ENCODE data around the gene SIGLEC7. TPM values are rescaled to one million over a fixed set of nuclear protein-coding genes. Genes with fewer than 3 reads are reported as not detected.

Gene SIGLEC7
- total RNA-seq, 4 donors from 2014 or later, result 0.54 to 1.0 TPM; not detected in 2

DNA sequence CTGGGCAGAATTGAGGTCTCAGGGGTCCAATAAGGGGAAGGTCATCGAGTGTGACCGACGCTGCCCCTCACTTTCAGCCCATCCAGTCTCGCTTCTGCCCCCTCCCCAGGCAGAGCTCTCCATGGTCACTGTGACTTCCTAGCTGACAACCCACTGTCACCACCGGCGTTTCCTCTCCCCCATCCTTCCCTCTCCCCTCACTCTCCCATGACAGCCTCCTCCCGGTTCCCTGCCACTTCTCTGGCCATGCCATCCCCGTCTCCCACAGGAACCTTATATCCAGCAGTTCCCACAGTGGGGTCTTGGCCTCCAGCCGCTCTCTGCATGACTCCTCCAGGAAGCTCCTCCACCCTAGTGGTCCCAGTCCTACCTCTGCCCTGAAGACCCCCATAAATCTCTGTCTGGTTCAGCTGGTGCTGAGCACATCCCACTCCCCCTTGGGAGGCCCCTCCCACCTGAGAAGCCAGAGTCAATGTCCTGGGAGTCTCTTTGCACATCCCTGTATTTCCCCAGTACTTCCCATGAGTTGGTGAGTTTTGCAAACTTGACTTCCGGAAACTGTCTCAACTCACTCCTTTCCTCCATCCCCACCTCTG, 58.1 kb downstream of the SIGLEC7 start:
- DNase-seq, result no peak
- Histone ChIP-seq H3K27ac (no peak overlapping the region), H3K4me1 (no peaks in the 10 kb centered on the region), H3K4me3 (replicated peaks in 1 of 3) (no peak overlapping the region), H3K36me3 (no peaks in the 10 kb centered on the region), H3K9me3 (no peaks in the 10 kb centered on the region), H3K27me3 (no peaks in the 10 kb centered on the region)
- TF ChIP-seq POLR2A (IDR thresholded peaks at IDR 0.05), result no peak
- TF ChIP-seq, protein P1, sequence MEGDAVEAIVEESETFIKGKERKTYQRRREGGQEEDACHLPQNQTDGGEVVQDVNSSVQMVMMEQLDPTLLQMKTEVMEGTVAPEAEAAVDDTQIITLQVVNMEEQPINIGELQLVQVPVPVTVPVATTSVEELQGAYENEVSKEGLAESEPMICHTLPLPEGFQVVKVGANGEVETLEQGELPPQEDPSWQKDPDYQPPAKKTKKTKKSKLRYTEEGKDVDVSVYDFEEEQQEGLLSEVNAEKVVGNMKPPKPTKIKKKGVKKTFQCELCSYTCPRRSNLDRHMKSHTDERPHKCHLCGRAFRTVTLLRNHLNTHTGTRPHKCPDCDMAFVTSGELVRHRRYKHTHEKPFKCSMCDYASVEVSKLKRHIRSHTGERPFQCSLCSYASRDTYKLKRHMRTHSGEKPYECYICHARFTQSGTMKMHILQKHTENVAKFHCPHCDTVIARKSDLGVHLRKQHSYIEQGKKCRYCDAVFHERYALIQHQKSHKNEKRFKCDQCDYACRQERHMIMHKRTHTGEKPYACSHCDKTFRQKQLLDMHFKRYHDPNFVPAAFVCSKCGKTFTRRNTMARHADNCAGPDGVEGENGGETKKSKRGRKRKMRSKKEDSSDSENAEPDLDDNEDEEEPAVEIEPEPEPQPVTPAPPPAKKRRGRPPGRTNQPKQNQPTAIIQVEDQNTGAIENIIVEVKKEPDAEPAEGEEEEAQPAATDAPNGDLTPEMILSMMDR (IDR thresholded peaks at IDR 0.05), result no peak
- 75 to 79% methylated on average over 10 of the region's 10 CpGs for WGBS, 2 donors
- intact Hi-C loops (cut with DNase I), result no loop called here

DNA sequence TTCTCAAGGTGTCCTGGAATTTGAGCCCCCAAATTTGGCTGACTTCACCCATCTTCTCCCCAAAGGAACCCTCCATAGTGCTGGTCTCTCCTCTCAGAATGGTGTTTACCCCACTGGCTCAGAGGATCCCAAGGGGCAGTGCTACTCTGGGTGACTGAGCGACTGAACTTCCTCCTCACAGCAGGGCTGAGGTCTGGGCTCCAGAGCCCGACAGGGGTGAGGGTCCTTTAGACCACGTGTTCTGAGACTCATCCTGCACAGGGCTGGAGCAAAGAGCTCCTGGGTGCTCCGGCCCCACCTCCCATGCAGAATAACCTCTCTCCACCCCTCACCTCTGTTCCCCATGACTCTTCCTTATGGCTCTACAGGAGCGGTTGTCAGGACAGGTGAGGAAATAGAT, 59.6 kb downstream of the SIGLEC7 start:
- TF ChIP-seq, protein P1 (IDR thresholded peaks at IDR 0.05), result no peak
- TF ChIP-seq POLR2A (IDR thresholded peaks at IDR 0.05), result no peak
- H3K9me3 ChIP-seq, result no peaks in the 10 kb centered on the region
- H3K4me1 ChIP-seq, result no peaks in the 10 kb centered on the region
- intact Hi-C loops (cut with DNase I), result no loop called here
- H3K27ac ChIP-seq, result no peak overlapping the region
- whole genome bisulfite sequencing, 2 donors, result 69 to 75% methylated on average over 5 of the region's 5 CpGs
- H3K4me3 ChIP-seq (replicated peaks in 1 of 3), result no peak overlapping the region
- H3K27me3 ChIP-seq, result no peaks in the 10 kb centered on the region
- no peak for DNase-seq
- H3K36me3 ChIP-seq, result no peaks in the 10 kb centered on the region

Other genes starting within 250 kb of the SIGLEC7 start
- gene KLK4, start 230.9 kb upstream of the SIGLEC7 start, total RNA-seq, result 1 to 10 TPM in 3 of 4 donors, not detected in 1; 1.1 to 3.1 (median 1.9) TPM
- gene KLK5, start 189.3 kb upstream of the SIGLEC7 start, total RNA-seq, result under 1 TPM in 1 of 4 donors, not detected in 3; 0.44 TPM
- not detected for gene KLK6, start 172.7 kb upstream of the SIGLEC7 start, total RNA-seq
- under 1 TPM in 2 of 4 donors, not detected in 2; 0.34 to 0.89 TPM for gene KLK7, start 158.4 kb upstream of the SIGLEC7 start, total RNA-seq
- gene KLK8, start 140.7 kb upstream of the SIGLEC7 start, total RNA-seq, result under 1 TPM in 1 of 4 donors, not detected in 3; 0.78 TPM
- gene KLK10, start 122.6 kb upstream of the SIGLEC7 start, total RNA-seq, result under 1 TPM in 1 of 4 donors, not detected in 3; 0.63 TPM
- gene KLK11, start 115.7 kb upstream of the SIGLEC7 start, total RNA-seq, result under 1 TPM in 2 of 4 donors, not detected in 2; 0.40 to 0.93 TPM
- gene KLK12, start 107.3 kb upstream of the SIGLEC7 start, total RNA-seq, result not detected
- gene KLK13, start 77.2 kb upstream of the SIGLEC7 start, total RNA-seq, result under 1 TPM in 2 of 4 donors, not detected in 2; 0.22 to 0.73 TPM
- not detected for gene KLK14, start 59.4 kb upstream of the SIGLEC7 start, total RNA-seq
- gene CTU1, start 33.9 kb upstream of the SIGLEC7 start, total RNA-seq, result 10 to 100 TPM in 2 of 4 donors, 1 to 10 TPM in 2; 7.5 to 13.6 (median 9.3) TPM
- gene SIGLEC9, start 17.4 kb upstream of the SIGLEC7 start, total RNA-seq, result 1 to 10 TPM; 1.2 to 3.1 (median 1.9) TPM
- 1 to 10 TPM in 3 of 4 donors, under 1 TPM in 1; 0.54 to 4.0 (median 1.8) TPM for gene CD33, start 82.8 kb downstream of the SIGLEC7 start, total RNA-seq
- not detected for gene SIGLECL1, start 108.8 kb downstream of the SIGLEC7 start, total RNA-seq
- under 1 TPM in 1 of 4 donors, not detected in 3; 0.54 TPM for gene IGLON5, start 169.3 kb downstream of the SIGLEC7 start, total RNA-seq
- gene VSIG10L, start 199.8 kb downstream of the SIGLEC7 start, total RNA-seq, result under 1 TPM; 0.21 to 0.56 (median 0.28) TPM
- gene ETFB, start 224.1 kb downstream of the SIGLEC7 start, total RNA-seq, result 100 to 1,000 TPM in 2 of 4 donors, 10 to 100 TPM in 2; 73.1 to 177 (median 129) TPM
- gene CLDND2, start 226.7 kb downstream of the SIGLEC7 start, total RNA-seq, result not detected
- gene NKG7, start 230.4 kb downstream of the SIGLEC7 start, total RNA-seq, result 1 to 10 TPM in 1 of 4 donors, under 1 TPM in 1, not detected in 2; 0.54 to 2.2 TPM
- gene LIM2, start 245.7 kb downstream of the SIGLEC7 start, total RNA-seq, result not detected
- gene C19orf84, start 248.3 kb downstream of the SIGLEC7 start, total RNA-seq, result under 1 TPM in 1 of 4 donors, not detected in 3; 0.40 TPM

All from thyroid gland (tissue), 4 donors.